BJ (cell line): Measurements from ENCODE around the gene MFSD11. TPM values are rescaled to one million over a fixed set of nuclear protein-coding genes. Genes with fewer than 3 reads are reported as not detected.

ENCODE experiments used
- CTCF ChIA-PET: fragments of 350-600 bp; formaldehyde crosslinking; extraction: SDS; loops from one replicate; lab custom pipeline; 2021; ENCODE audit warnings: antibody characterized with exemption, inconsistent platforms; lab: Yijun Ruan, JAX
- POLR2A ChIA-PET: fragments of 300-600 bp; sonication (Branson Sonifier 250); formaldehyde crosslinking; extraction: SDS; loops from one replicate; lab custom pipeline; 2021; ENCODE audit warnings: antibody characterized with exemption; lab: Charles Lee
- DNase-seq: peaks from one replicate; pipeline ENCODE4 v3.0.0-alpha.2; 2011; ENCODE audit warnings: low read depth
- H3K27me3 ChIP-seq: 2 replicates; pipeline ENCODE4 v1.6.0; 2011; ENCODE audit warnings: low read length; ENCODE audit not compliant: control insufficient read depth, insufficient read depth
- H3K36me3 ChIP-seq: 2 replicates; pipeline ENCODE4 v1.5.1; 2011; ENCODE audit warnings: low read length; ENCODE audit not compliant: control insufficient read depth, insufficient read depth
- H3K4me3 ChIP-seq: 2 replicates; pipeline ENCODE4 v1.5.1; 2011; ENCODE audit warnings: low read depth, mild to moderate bottlenecking, control low read depth, low read length
- CTCF ChIP-seq: IDR thresholded peaks from 2 replicates; pipeline ENCODE4 v1.5.1; 2011; ENCODE audit warnings: low read depth, mild to moderate bottlenecking, control low read depth, inconsistent platforms, low read length, moderate library complexity; ENCODE audit not compliant: insufficient read depth
- polyA plus RNA-seq: library from polyadenylated mRNA; depleted of rRNA; stranded (reverse); fragments of >200 nt; gene quantifications from 2 replicates; pipeline ENCODE4 v1.2.3, GENCODE V29; 2011

Gene MFSD11
- polyA plus RNA-seq, 1 experiment = 18.6 TPM

- H3K4me3 ChIP-seq = no peak overlapping the region
- ChIA-PET CTCF (no interaction called here), POLR2A (no interaction called here)
- no peaks in the 10 kb centered on the region; the same call in 1 of the 2 replicates for H3K36me3 ChIP-seq
- no peaks in the 10 kb centered on the region for H3K27me3 ChIP-seq
- no peak for TF ChIP-seq CTCF
- no peak for DNase-seq
These were observed 19.3 kb downstream of the MFSD11 start for GRCh38 chr17:76757256-76757655.

- ChIA-PET CTCF (interaction anchor here (0.7 to 1.2 kb wide), 3 partner anchors 11 to 33 kb away, joined by 3 read pairs; no protein-coding TSS in a partner anchor), POLR2A (no interaction called here)
- H3K36me3 ChIP-seq = no peaks in the 10 kb centered on the region
- H3K27me3 ChIP-seq = no peaks in the 10 kb centered on the region
- DNase-seq = no peak
- TF ChIP-seq CTCF = no peak
- no peak overlapping the region for H3K4me3 ChIP-seq
These were observed 20.7 kb downstream of the MFSD11 start for GRCh38 chr17:76758570-76758969.

GRCh38 chr17:76772842-76773525 is 35.1 kb downstream of the MFSD11 start:
- Histone ChIP-seq H3K36me3 (peaks cover 2% of the 10 kb centered on the region; the same call in 1 of the 2 replicates), H3K27me3 (no peaks in the 10 kb centered on the region), H3K4me3 (no peak overlapping the region; the same call in 1 of the 2 replicates)
- TF ChIP-seq CTCF = no peak
- ChIA-PET CTCF (interaction anchor here (1.0 kb wide), 2 partner anchors 15 to 283 kb away, joined by 3 read pairs; no protein-coding TSS in a partner anchor), POLR2A (interaction anchor here (0.6 kb wide), 1 partner anchor 107 kb away, joined by 4 read pairs; no protein-coding TSS in a partner anchor)
- DNase-seq = peak; percentile 76

GRCh38 chr17:76775021-76775600 is 37.2 kb downstream of the MFSD11 start:
- CTCF ChIA-PET = no interaction called here
- POLR2A ChIA-PET = no interaction called here

More at GRCh38 chr17:76775021-76775600, 37.2 kb downstream of the MFSD11 start:
- no peaks in the 10 kb centered on the region for H3K27me3 ChIP-seq
- H3K36me3 ChIP-seq = peaks cover 6% of the 10 kb centered on the region
- DNase-seq = no peak
- no peak for TF ChIP-seq CTCF
- no peak overlapping the region for H3K4me3 ChIP-seq
